ENCODE measurements around the gene CCDC24. TPM values are rescaled to one million over a fixed set of nuclear protein-coding genes. Genes with fewer than 3 reads are reported as not detected.

CCDC24 gene
- total RNA-seq, 1 donor from 2014 or later = 12.4 TPM

- H3K4me1 Mint-ChIP-seq = peaks cover 24% of the 10 kb centered on the region
- TF ChIP-seq CTCF (IDR thresholded peaks at IDR 0.05; ENCODE audit: unreplicated experiment) = no peak
- DNase-seq (ENCODE audit: low spot score in 2 of 2, unreplicated experiment in 2 of 2) = no peak
- peak overlapping the region; percentile 95 for H3K27ac Mint-ChIP-seq
- peaks cover 5% of the 10 kb centered on the region for H3K36me3 Mint-ChIP-seq
- no peaks in the 10 kb centered on the region for H3K27me3 Mint-ChIP-seq (ENCODE audit: low read depth)
- peak overlapping the region; percentile 87 for H3K4me3 Mint-ChIP-seq
- H3K9me3 Mint-ChIP-seq = no peaks in the 10 kb centered on the region
Measured at GRCh38 chr1:43947061-43947873, 44.1 kb upstream of the CCDC24 start.

GRCh38 chr1:43947874-43948437 is 43.4 kb upstream of the CCDC24 start:
- Mint-ChIP-seq H3K27me3 (ENCODE audit: low read depth) (no peaks in the 10 kb centered on the region), H3K27ac (peak overlapping the region; percentile 66), H3K9me3 (no peaks in the 10 kb centered on the region), H3K36me3 (peaks cover 5% of the 10 kb centered on the region), H3K4me1 (peaks cover 26% of the 10 kb centered on the region), H3K4me3 (peak overlapping the region; percentile 87)
- no peak for TF ChIP-seq CTCF (IDR thresholded peaks at IDR 0.05; ENCODE audit: unreplicated experiment)
- no peak for DNase-seq (ENCODE audit: low spot score in 2 of 2, unreplicated experiment in 2 of 2)

- Mint-ChIP-seq H3K9me3 (no peaks in the 10 kb centered on the region), H3K4me1 (peaks cover 33% of the 10 kb centered on the region), H3K4me3 (no peak overlapping the region), H3K36me3 (peaks cover 5% of the 10 kb centered on the region), H3K27ac (no peak overlapping the region), H3K27me3 (ENCODE audit: low read depth) (no peaks in the 10 kb centered on the region)
- DNase-seq (ENCODE audit: low spot score in 2 of 2, unreplicated experiment in 2 of 2) = no peak
- no peak for TF ChIP-seq CTCF (IDR thresholded peaks at IDR 0.05; ENCODE audit: unreplicated experiment)
Measured at GRCh38 chr1:43949678-43950077, 41.7 kb upstream of the CCDC24 start.

GRCh38 chr1:43951021-43951985 is 40.1 kb upstream of the CCDC24 start:
- Mint-ChIP-seq H3K9me3 (no peaks in the 10 kb centered on the region), H3K4me3 (no peak overlapping the region), H3K36me3 (peaks cover 5% of the 10 kb centered on the region), H3K27me3 (ENCODE audit: low read depth) (no peaks in the 10 kb centered on the region), H3K27ac (no peak overlapping the region), H3K4me1 (peaks cover 25% of the 10 kb centered on the region)
- no peak for TF ChIP-seq CTCF (IDR thresholded peaks at IDR 0.05; ENCODE audit: unreplicated experiment)
- DNase-seq (ENCODE audit: low spot score in 2 of 2, unreplicated experiment in 2 of 2) = no peak

- H3K27me3 Mint-ChIP-seq (ENCODE audit: low read depth) = no peaks in the 10 kb centered on the region
- H3K9me3 Mint-ChIP-seq = no peaks in the 10 kb centered on the region
- H3K36me3 Mint-ChIP-seq = peaks cover 8% of the 10 kb centered on the region
- TF ChIP-seq CTCF (IDR thresholded peaks at IDR 0.05; ENCODE audit: unreplicated experiment) = no peak
- peak in 1 of 2 experiments; percentile 50 for DNase-seq (ENCODE audit: low spot score in 2 of 2, unreplicated experiment in 2 of 2)
- peak overlapping the region; percentile 79 for H3K27ac Mint-ChIP-seq
- no peak overlapping the region for H3K4me3 Mint-ChIP-seq
- H3K4me1 Mint-ChIP-seq = peaks cover 18% of the 10 kb centered on the region
Measured at GRCh38 chr1:43952731-43953346, 38.6 kb upstream of the CCDC24 start.
